ENCODE data around the gene TIPARP. TPM values are rescaled to one million over a fixed set of nuclear protein-coding genes. Genes with fewer than 3 reads are reported as not detected.

TIPARP gene
- total RNA-seq, 1 donor, result 67.1 TPM

DNA sequence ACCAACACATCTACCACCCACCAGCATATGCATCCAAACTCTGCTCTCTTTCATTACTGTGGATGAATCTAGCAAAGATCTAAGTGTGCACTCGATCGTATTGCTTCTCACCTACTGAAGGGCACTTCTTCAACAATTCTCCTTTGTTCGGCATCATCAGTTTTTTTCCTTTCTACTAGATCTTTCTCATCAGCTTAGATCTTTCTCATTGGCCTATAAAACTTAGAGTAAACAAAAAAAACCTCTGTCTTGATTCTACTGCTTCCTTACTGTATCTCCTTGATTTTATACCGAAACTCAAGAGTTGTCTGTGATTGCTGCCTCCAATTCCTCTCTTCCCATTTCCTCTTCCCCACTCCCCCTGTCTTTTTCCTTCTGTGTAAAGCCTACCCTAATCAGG is 36.1 kb upstream of the TIPARP start:
- no peak for DNase-seq (ENCODE audit: low read depth)
- TF ChIP-seq, protein P1, sequence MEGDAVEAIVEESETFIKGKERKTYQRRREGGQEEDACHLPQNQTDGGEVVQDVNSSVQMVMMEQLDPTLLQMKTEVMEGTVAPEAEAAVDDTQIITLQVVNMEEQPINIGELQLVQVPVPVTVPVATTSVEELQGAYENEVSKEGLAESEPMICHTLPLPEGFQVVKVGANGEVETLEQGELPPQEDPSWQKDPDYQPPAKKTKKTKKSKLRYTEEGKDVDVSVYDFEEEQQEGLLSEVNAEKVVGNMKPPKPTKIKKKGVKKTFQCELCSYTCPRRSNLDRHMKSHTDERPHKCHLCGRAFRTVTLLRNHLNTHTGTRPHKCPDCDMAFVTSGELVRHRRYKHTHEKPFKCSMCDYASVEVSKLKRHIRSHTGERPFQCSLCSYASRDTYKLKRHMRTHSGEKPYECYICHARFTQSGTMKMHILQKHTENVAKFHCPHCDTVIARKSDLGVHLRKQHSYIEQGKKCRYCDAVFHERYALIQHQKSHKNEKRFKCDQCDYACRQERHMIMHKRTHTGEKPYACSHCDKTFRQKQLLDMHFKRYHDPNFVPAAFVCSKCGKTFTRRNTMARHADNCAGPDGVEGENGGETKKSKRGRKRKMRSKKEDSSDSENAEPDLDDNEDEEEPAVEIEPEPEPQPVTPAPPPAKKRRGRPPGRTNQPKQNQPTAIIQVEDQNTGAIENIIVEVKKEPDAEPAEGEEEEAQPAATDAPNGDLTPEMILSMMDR (IDR thresholded peaks at IDR 0.05; ENCODE audit: insufficient read depth, low read length), result no peak
- no peak overlapping the region for H3K4me3 ChIP-seq (ENCODE audit: low read depth, low read length)

DNA sequence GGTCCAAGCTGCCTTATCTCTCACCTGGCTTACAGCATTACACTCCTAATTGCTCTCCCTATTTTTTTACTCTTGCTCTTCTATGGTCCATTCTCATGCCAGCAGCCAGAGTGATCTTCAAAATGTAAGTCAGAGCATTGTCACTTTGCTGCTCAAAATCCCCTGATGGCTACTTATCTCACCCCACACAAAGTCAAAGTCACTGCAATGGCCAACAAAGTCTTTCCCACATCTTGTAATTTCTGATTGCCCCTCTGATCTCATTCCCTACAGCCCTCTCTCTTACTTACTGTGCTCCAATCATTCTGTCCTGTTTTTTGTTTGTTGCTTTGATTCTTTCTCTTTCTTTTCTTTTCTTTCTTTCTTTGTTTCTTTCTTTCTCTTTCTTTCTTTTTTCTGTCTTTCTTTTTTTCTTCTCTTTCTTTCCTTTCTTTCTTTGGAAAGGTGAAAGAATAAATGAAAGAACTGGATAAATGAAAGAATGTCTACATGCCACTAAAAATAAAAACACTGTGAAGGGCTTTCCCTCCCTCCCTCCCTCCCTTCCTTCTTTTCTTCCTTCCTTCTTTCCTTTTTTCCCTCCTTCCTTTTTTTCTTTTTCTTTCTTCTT is 34.9 kb upstream of the TIPARP start:
- DNase-seq (ENCODE audit: low read depth), result no peak
- H3K4me3 ChIP-seq (ENCODE audit: low read depth, low read length), result no peak overlapping the region
- TF ChIP-seq, protein P1 (IDR thresholded peaks at IDR 0.05; ENCODE audit: insufficient read depth, low read length), result no peak

DNA sequence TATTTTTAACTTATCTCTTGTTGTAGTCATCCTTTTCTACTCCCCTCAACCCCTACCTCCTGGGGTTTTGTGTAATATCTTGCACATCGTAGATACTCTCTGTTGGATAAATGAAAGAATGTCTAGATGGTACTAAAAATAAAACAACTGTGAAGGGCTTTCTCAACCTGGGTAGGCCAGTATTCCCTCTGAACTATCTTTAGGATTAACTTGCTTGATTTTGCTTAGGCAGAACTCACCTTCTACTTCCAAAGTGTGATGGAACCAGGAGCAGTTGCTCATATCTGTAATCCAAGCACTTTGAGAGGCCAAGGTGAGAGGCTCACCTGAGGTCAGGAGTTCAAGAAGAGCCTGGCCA is 32.8 kb upstream of the TIPARP start:
- no peak overlapping the region for H3K4me3 ChIP-seq (ENCODE audit: low read depth, low read length)
- no peak for DNase-seq (ENCODE audit: low read depth)
- TF ChIP-seq, protein P1 (IDR thresholded peaks at IDR 0.05; ENCODE audit: insufficient read depth, low read length), result no peak

DNA sequence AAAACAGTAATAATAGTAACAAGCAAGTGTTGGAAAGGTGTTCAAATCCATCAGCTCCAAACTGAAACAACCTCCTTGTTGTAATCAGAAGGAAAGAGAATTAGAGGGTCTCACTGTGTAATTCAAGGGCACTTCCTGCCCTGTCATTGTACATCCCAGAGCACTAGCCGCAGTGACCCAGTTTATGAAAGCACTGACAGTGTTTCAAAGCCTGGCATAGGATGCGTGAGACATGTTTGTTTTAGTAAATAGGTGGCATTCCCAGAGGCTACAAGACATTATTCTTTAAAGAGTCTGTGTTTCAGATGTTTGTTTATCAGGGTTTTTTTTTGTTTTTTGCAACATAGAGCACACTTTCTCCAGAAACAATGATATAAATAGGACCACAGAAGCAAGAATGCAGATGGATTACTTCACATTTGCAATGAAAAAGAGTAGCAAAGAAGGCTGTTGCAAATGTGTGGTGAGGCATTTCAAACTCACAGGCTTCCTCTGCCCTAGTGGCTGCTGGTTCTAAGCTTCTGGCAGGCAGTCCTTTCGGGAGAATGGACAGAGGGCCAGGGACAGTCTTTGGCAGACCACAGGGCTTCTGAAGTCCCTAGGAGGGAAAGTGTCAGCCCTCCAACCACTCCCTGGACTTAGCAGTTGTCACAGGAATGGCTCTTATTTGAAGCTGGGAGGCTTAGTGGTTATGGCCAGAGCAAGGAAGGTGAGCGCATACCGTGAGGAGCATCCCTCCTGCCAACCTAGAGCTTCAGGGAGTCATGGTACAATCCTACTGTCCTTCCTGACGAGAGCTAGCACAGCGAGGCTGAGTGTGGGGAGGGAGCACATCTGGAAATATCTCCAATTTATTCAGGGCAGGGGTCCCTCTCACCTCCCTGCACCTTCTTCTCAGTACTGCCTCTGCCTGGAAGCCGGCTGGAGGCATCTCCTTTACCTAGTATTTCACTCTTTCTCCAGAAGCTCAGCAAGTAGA is 31.4 kb upstream of the TIPARP start:
- H3K4me3 ChIP-seq (ENCODE audit: low read depth, low read length), result no peak overlapping the region
- TF ChIP-seq, protein P1 (IDR thresholded peaks at IDR 0.05; ENCODE audit: insufficient read depth, low read length), result no peak
- no peak for DNase-seq (ENCODE audit: low read depth)

DNA sequence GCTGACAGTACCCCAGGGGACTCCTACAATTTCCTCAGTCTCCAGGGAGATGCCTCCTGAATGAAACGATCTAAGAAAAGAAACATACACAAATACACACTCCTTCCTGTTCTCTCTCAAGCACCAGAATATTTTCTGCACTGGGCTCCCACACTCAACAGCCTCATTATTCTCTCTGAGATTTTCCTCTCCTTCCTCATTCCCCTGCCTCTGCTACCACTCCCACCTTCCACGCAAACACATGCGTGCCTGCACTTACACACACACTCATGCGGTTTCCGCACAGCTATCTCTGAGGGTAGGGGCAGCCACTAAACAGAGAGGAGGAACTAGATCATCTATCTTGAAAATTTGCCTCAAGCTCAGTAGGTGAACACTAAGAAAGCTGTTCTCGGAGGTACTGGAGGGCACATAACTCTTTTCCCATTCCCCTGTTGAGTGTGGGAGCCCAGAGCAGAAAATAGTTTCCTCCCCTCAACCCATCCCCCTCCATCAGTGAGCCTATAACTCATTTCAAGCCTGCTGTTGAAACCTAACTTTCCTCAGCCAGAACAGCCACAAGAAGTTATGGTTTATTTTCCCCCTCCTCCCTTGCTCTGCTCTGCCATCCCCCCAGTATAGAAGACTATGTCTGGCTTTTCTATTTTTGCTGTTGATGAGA is 30.5 kb upstream of the TIPARP start:
- TF ChIP-seq, protein P1 (IDR thresholded peaks at IDR 0.05; ENCODE audit: insufficient read depth, low read length), result no peak
- H3K4me3 ChIP-seq (ENCODE audit: low read depth, low read length), result no peak overlapping the region
- no peak for DNase-seq (ENCODE audit: low read depth)

DNA sequence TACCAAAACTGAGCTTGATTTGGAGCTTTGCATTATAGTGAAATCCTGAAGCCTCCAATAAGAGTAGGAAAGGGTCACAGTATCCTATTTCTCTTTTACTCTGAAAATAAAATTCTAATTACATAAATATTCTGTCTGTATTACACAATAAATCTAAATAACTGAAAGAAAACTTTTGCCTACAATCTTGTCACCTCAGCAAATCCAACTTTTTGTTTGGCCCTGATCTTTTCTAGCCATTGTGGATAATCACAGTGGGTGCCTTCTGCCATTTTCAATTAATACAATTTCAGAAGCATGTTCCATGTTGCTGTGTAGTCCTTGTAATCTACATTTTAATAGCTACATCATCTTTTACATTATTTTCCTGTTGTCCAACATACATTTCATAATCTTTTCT is 29.4 kb upstream of the TIPARP start:
- TF ChIP-seq, protein P1 (IDR thresholded peaks at IDR 0.05; ENCODE audit: insufficient read depth, low read length), result no peak
- DNase-seq (ENCODE audit: low read depth), result no peak
- no peak overlapping the region for H3K4me3 ChIP-seq (ENCODE audit: low read depth, low read length)

All from fibroblast of the aortic adventitia (primary cell).